Ishikawa (cell line): ENCODE results near the gene NXN.

ENCODE experiments used
- CREB1 ChIP-seq: IDR thresholded peaks from 2 replicates; pipeline ENCODE4 v1.6.1; 2012; ENCODE audit warnings: low read depth
- EGR1 ChIP-seq: IDR thresholded peaks from 2 replicates; pipeline ENCODE4 v1.6.1; 2012
- EP300 ChIP-seq: IDR thresholded peaks from 2 replicates; pipeline ENCODE4 v1.6.1; 2012; ENCODE audit warnings: borderline replicate concordance
- RAD21 ChIP-seq: IDR thresholded peaks from 2 replicates; pipeline ENCODE4 v1.6.1; 2012; ENCODE audit warnings: low read depth
- TAF1 ChIP-seq: IDR thresholded peaks from 2 replicates; pipeline ENCODE4 v1.6.1; 2012; ENCODE audit warnings: low read depth, mild to moderate bottlenecking
- TCF12 ChIP-seq: IDR thresholded peaks from 2 replicates; pipeline ENCODE4 v1.6.1; 2012; ENCODE audit warnings: low read depth
- USF1 ChIP-seq: IDR thresholded peaks from 2 replicates; pipeline ENCODE4 v1.6.1; 2012
- YY1 ChIP-seq: IDR thresholded peaks from 2 replicates; pipeline ENCODE4 v1.6.1; 2012; ENCODE audit warnings: low read depth

GRCh38 chr17:795276-795675, 184.3 kb downstream of the NXN start:
- TF ChIP-seq TAF1, result no peak
- no peak for TF ChIP-seq EP300
- no peak for TF ChIP-seq USF1
- TF ChIP-seq YY1, result no peak
- TF ChIP-seq CREB1, result no peak
- TF ChIP-seq TCF12, result no peak
- TF ChIP-seq EGR1, result no peak
- no peak for TF ChIP-seq RAD21
